Bronchus fibroblast of lung (primary cell): ENCODE data around the gene PDK1. TPM values are rescaled to one million over a fixed set of nuclear protein-coding genes. Genes with fewer than 3 reads are reported as not detected.

Experiments
- total RNA-seq: library from RNA; depleted of rRNA; stranded (reverse); fragments of >200 nt; gene quantifications from 2 replicates; pipeline ENCODE4 v1.2.3, GENCODE V29; 2015

PDK1 gene
- 8.6 and 11.3 TPM in 2 replicates for total RNA-seq

GRCh38 chr2:172555522-172556283 lies at the start of gene PDK1:
TSS of gene PDK1 (plus strand) at chr2:172556090. CDS start at chr2:172556151, 61 bp downstream.

Other genes starting within 250 kb of the PDK1 start
- gene ITGA6, start 128.5 kb upstream of the PDK1 start, total RNA-seq: 38.4 and 44.4 TPM in 2 replicates
- gene RAPGEF4, start 179.8 kb downstream of the PDK1 start, total RNA-seq: 0.17 and 1.8 TPM in 2 replicates